GM12875 (cell line): Measurements from ENCODE around the gene MYB.

Source experiments
- H3K4me3 ChIP-seq: one replicate; pipeline ENCODE4 v1.5.1; 2011; ENCODE audit warnings: low read depth, low read length, control low read depth
- TF ChIP-seq, protein P1 (sequence below): IDR thresholded peaks from 2 replicates; pipeline ENCODE4 v1.5.1; 2011; ENCODE audit warnings: low read depth, mild to moderate bottlenecking, control low read depth, inconsistent platforms, low read length, moderate library complexity, borderline replicate concordance; ENCODE audit not compliant: insufficient read depth

Gene MYB

DNA sequence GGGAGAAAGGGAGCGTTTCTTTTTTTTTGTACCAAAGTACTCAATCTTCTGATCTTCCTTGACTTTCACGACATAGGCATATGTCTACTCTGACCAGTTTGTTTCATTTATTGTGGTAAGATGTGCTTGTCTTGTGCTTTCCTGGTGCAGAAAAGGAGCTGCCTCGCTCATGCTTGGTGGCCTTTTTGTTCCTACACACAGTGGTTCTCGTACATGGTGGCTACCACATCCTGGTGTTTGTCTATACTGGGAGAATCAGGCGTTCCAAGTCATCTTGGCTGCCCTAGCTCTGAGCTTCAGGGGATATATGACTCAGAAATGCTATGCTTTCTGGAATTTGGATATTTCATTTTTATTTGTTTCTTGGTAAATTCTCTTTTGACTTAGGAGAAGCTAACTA, 31.8 kb downstream of the MYB start:
- TF ChIP-seq, protein P1, sequence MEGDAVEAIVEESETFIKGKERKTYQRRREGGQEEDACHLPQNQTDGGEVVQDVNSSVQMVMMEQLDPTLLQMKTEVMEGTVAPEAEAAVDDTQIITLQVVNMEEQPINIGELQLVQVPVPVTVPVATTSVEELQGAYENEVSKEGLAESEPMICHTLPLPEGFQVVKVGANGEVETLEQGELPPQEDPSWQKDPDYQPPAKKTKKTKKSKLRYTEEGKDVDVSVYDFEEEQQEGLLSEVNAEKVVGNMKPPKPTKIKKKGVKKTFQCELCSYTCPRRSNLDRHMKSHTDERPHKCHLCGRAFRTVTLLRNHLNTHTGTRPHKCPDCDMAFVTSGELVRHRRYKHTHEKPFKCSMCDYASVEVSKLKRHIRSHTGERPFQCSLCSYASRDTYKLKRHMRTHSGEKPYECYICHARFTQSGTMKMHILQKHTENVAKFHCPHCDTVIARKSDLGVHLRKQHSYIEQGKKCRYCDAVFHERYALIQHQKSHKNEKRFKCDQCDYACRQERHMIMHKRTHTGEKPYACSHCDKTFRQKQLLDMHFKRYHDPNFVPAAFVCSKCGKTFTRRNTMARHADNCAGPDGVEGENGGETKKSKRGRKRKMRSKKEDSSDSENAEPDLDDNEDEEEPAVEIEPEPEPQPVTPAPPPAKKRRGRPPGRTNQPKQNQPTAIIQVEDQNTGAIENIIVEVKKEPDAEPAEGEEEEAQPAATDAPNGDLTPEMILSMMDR: no peak
- no peak overlapping the region for H3K4me3 ChIP-seq

DNA sequence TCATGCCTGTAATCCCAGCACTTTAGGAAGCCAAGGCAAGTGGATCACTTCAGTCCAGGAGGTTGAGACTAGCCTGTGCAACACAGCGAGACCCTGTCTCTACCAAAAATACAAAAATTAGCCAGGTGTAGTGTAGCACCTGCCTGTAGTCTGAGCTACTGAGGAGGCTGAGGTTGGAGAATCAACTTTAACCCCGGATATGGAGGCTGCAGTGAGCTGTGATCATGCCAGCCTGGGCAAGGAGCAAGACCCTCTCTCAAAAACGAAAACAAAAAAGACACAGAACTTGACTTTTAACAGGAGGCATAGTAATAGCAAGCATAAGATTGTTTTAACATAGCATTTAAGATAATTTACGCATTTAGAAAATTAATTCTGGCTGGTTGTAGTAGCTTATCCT, 32.5 kb downstream of the MYB start:
- no peak overlapping the region for H3K4me3 ChIP-seq
- TF ChIP-seq, protein P1: no peak

- no peak overlapping the region for H3K4me3 ChIP-seq
- TF ChIP-seq, protein P1: no peak
These were observed 34.1 kb downstream of the MYB start for GRCh38 chr6:135215160-135215559.

DNA sequence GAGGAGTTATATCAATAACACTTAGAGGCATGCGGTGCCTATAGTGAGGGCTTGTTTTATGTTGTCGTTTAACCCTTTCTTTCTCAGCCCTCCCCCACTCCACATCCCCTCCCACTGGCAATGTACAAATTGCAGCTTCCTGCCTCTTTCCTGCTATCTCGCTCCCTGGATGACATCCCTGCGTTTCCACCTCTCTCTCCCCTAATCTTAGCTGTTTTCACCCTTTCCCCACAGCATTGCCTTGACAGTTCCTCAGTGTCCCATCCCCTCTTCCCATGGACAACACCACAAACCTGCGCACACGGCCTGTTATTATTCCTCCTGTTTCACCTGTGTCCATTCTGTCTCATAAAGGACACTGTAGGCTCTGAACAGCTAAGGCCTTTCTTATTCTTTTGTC, 34.5 kb downstream of the MYB start:
- TF ChIP-seq, protein P1: no peak
- no peak overlapping the region for H3K4me3 ChIP-seq

- TF ChIP-seq, protein P1: no peak
- no peak overlapping the region for H3K4me3 ChIP-seq
These were observed 36.6 kb downstream of the MYB start for GRCh38 chr6:135217663-135218062.

- H3K4me3 ChIP-seq: no peak overlapping the region
- TF ChIP-seq, protein P1: no peak
These were observed 38.2 kb downstream of the MYB start for GRCh38 chr6:135219346-135219745.

DNA sequence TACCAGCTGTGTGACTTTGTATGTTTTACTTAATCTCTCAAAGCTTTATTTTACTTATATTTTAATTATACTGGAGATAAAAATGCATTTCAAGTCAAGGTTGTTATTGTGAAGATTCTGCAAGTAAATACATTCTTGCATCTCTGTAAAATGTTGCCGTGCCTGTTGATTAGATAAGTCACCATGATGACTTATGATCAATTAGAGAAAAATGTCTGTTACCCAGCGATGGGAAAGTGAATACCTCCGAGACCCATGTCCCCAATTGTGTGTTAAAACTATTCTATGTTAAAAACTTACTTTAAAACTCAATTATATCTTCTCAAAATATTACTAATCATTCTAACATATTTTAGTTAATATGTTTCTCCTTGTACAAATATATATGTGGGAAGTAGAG, 39.9 kb downstream of the MYB start:
- TF ChIP-seq, protein P1: no peak
- no peak overlapping the region for H3K4me3 ChIP-seq
